ENCODE data around the gene RPN1. TPM values are rescaled to one million over a fixed set of nuclear protein-coding genes. Genes with fewer than 3 reads are reported as not detected.

RPN1 gene
- total and polyA plus RNA-seq, 2 of the 13 experiments (the other 11 are each of a cell fraction or from before 2014, with no cell fraction given), result 290 to 342 TPM

- TF ChIP-seq MTA3 (CRISPR knock-in tag; IDR thresholded peaks at IDR 0.05) (no peak), DDIT3 (CRISPR knock-in tag; IDR thresholded peaks at IDR 0.05) (no peak), FOXP4 (CRISPR knock-in tag; IDR thresholded peaks at IDR 0.05) (peak; percentile 33; the same call in 1 of the 2 replicates), ZNF562 (CRISPR knock-in tag; IDR thresholded peaks at IDR 0.05; ENCODE audit: borderline replicate concordance) (no peak), ZNF326 (CRISPR knock-in tag; IDR thresholded peaks at IDR 0.05; ENCODE audit: borderline replicate concordance) (no peak), HDAC2 (CRISPR knock-in tag; IDR thresholded peaks at IDR 0.05) (peak; percentile 58; the same call in 1 of the 2 replicates), GABPB1 (CRISPR knock-in tag; IDR thresholded peaks at IDR 0.05) (peak; percentile 26; the same call in 1 of the 2 replicates), RFXAP (CRISPR knock-in tag; IDR thresholded peaks at IDR 0.05; ENCODE audit: borderline replicate concordance) (peak; percentile 32; the same call in 1 of the 2 replicates), NRL (CRISPR knock-in tag; IDR thresholded peaks at IDR 0.05; ENCODE audit: borderline replicate concordance) (no peak), ZMYM2 (CRISPR knock-in tag; IDR thresholded peaks at IDR 0.05) (0 out of 2 replicates have a peak, but pooled peaks have one; percentile 11), ZNF282 (IDR thresholded peaks at IDR 0.05; ENCODE audit: partially characterized antibody) (no peak), SIN3A (IDR thresholded peaks at IDR 0.05; ENCODE audit: borderline replicate concordance, low read depth, low read length) (no peak), GLI4 (CRISPR knock-in tag; IDR thresholded peaks at IDR 0.05; ENCODE audit: borderline replicate concordance) (no peak), CENPBD1 (CRISPR knock-in tag; IDR thresholded peaks at IDR 0.05; ENCODE audit: borderline replicate concordance, low read depth) (no peak), GABPA (IDR thresholded peaks at IDR 0.05; ENCODE audit: low read depth, low read length) (no peak), GABPA (CRISPR knock-in tag; IDR thresholded peaks at IDR 0.05; ENCODE audit: low read depth) (no peak), SOX13 (IDR thresholded peaks at IDR 0.05) (no peak), SOX13 (CRISPR knock-in tag; conservative IDR thresholded peaks at IDR 0.05 in 1 of 2, IDR thresholded peaks at IDR 0.05 in 1 of 2) (peak in 1 of 2 experiments; percentile 23; a peak in 1 of 4 replicates), ZNF564 (CRISPR knock-in tag; IDR thresholded peaks at IDR 0.05) (no peak), ZNF616 (CRISPR knock-in tag; IDR thresholded peaks at IDR 0.05; ENCODE audit: low read depth) (peak; percentile 44; the same call in 1 of the 2 replicates), POLR2AphosphoS2 (IDR thresholded peaks at IDR 0.05; ENCODE audit: low read depth, low read length) (no peak), ZBTB33 (CRISPR knock-in tag; IDR thresholded peaks at IDR 0.05) (peak; percentile 53; the same call in 1 of the 2 replicates), THAP8 (CRISPR knock-in tag; IDR thresholded peaks at IDR 0.05; ENCODE audit: borderline replicate concordance) (no peak), ZNF674 (CRISPR knock-in tag; IDR thresholded peaks at IDR 0.05; ENCODE audit: low read depth) (no peak)
Measured at GRCh38 chr3:128590948-128591347, 59.7 kb downstream of the RPN1 start (continued).

Measured in HepG2 (cell line).